Epithelial cell of esophagus (primary cell): ENCODE measurements around the gene KCNQ1OT1.

Source experiments
- DNase-seq: peaks from one replicate; pipeline ENCODE4 v3.0.0; 2010; ENCODE audit warnings: low read depth
- H3K4me3 ChIP-seq: 2 replicates; pipeline ENCODE4 v1.5.1; 2011; ENCODE audit warnings: mild to moderate bottlenecking, low read length, control low read depth
- CTCF ChIP-seq: IDR thresholded peaks from 2 replicates; pipeline ENCODE4 v1.5.1; 2011; ENCODE audit warnings: low read depth, mild to moderate bottlenecking, low read length, control low read depth, inconsistent platforms; ENCODE audit not compliant: insufficient read depth; ENCODE audit errors: missing control alignments

Gene KCNQ1OT1

GRCh38 chr11:2690596-2691354, 9.0 kb downstream of the KCNQ1OT1 start:
- TF ChIP-seq CTCF = no peak
- no peak overlapping the region for H3K4me3 ChIP-seq
- no peak for DNase-seq

GRCh38 chr11:2689651-2690575, 9.9 kb downstream of the KCNQ1OT1 start:
- no peak for DNase-seq
- H3K4me3 ChIP-seq = no peak overlapping the region
- TF ChIP-seq CTCF = no peak

- TF ChIP-seq CTCF = no peak
- no peak for DNase-seq
- no peak overlapping the region for H3K4me3 ChIP-seq
Observed at GRCh38 chr11:2688381-2689231, 11.2 kb downstream of the KCNQ1OT1 start.

GRCh38 chr11:2687782-2688191, 12.0 kb downstream of the KCNQ1OT1 start:
- H3K4me3 ChIP-seq = no peak overlapping the region
- DNase-seq = no peak
- TF ChIP-seq CTCF = no peak

GRCh38 chr11:2687223-2687530, 12.6 kb downstream of the KCNQ1OT1 start:
- DNase-seq = no peak
- TF ChIP-seq CTCF = no peak
- no peak overlapping the region for H3K4me3 ChIP-seq

- no peak for DNase-seq
- no peak for TF ChIP-seq CTCF
- no peak overlapping the region for H3K4me3 ChIP-seq
Observed at GRCh38 chr11:2686360-2687222, 13.2 kb downstream of the KCNQ1OT1 start.
